ENCODE results near the gene RASGRF1.

RASGRF1 gene

GRCh38 chr15:78989701-78990240 lies 100.8 kb downstream of the RASGRF1 start:
- Histone ChIP-seq H3K36me3 (ENCODE audit: control insufficient read depth in 2 of 2, insufficient read depth in 1 of 2, low read length in 2 of 2) (no peaks in the 10 kb centered on the region), H3K4me3 (ENCODE audit: low read depth, low read length) (no peak overlapping the region), H3K27ac (ENCODE audit: extremely low read depth, low read depth, low read length) (no peak overlapping the region), H3K9me3 (ENCODE audit: control insufficient read depth, insufficient read depth, low read depth, low read length) (no peaks in the 10 kb centered on the region), H3K4me1 (ENCODE audit: control insufficient read depth, insufficient read depth, low read length) (no peaks in the 10 kb centered on the region)
- ChIA-PET CTCF (interaction anchor here (0.6 to 1.4 kb wide), 2 partner anchors 10 to 11 kb away, joined by 3 to 10 read pairs; no protein-coding TSS in a partner anchor), POLR2A (no interaction called here)
- TF ChIP-seq TCF7L2 (IDR thresholded peaks at IDR 0.05; ENCODE audit: borderline replicate concordance, low read depth, low read length) (no peak), ZNF510 (tag by site-specific recombination; IDR thresholded peaks at IDR 0.05; ENCODE audit: insufficient replicate concordance) (no peak), ZNF157 (tag by site-specific recombination; IDR thresholded peaks at IDR 0.05) (no peak), ATF2 (tag by site-specific recombination; IDR thresholded peaks at IDR 0.05; ENCODE audit: low read depth) (no peak), ZNF596 (tag by site-specific recombination; IDR thresholded peaks at IDR 0.05) (no peak), KLF17 (tag by site-specific recombination; IDR thresholded peaks at IDR 0.05) (no peak)

GRCh38 chr15:78988361-78988911 lies 102.1 kb downstream of the RASGRF1 start:
- no peak overlapping the region for H3K27ac ChIP-seq (ENCODE audit: extremely low read depth, low read depth, low read length)
- ChIA-PET CTCF (interaction anchor here (0.7 to 1.4 kb wide), 2 partner anchors 8 to 1902 kb away, joined by 3 to 10 read pairs; no protein-coding TSS in a partner anchor), POLR2A (interaction anchor here (0.6 kb wide), 1 partner anchor 16 kb away, joined by 3 read pairs; no protein-coding TSS in a partner anchor)
- H3K36me3 ChIP-seq (ENCODE audit: control insufficient read depth in 2 of 2, insufficient read depth in 1 of 2, low read length in 2 of 2): no peaks in the 10 kb centered on the region
- H3K4me3 ChIP-seq (ENCODE audit: low read depth, low read length): no peak overlapping the region
- no peaks in the 10 kb centered on the region for H3K4me1 ChIP-seq (ENCODE audit: control insufficient read depth, insufficient read depth, low read length)
- no peaks in the 10 kb centered on the region for H3K9me3 ChIP-seq (ENCODE audit: control insufficient read depth, insufficient read depth, low read depth, low read length)
- TF ChIP-seq ZNF645 (tag by site-specific recombination; IDR thresholded peaks at IDR 0.05): no peak
- TF ChIP-seq ZNF266 (tag by site-specific recombination; IDR thresholded peaks at IDR 0.05; ENCODE audit: low read depth): no peak
- no peak for TF ChIP-seq ZFP41 (tag by site-specific recombination; IDR thresholded peaks at IDR 0.05; ENCODE audit: borderline replicate concordance)
- TF ChIP-seq ZNF677 (tag by site-specific recombination; IDR thresholded peaks at IDR 0.05): no peak
- no peak for TF ChIP-seq ZBTB10 (tag by site-specific recombination; IDR thresholded peaks at IDR 0.05)
- TF ChIP-seq SP2 (tag by site-specific recombination; IDR thresholded peaks at IDR 0.05): no peak
- TF ChIP-seq ZNF133 (tag by site-specific recombination; IDR thresholded peaks at IDR 0.05): no peak
- no peak for TF ChIP-seq BCL11A (tag by site-specific recombination; IDR thresholded peaks at IDR 0.05; ENCODE audit: low read depth)
- TF ChIP-seq MYNN (tag by site-specific recombination; IDR thresholded peaks at IDR 0.05; ENCODE audit: borderline replicate concordance): no peak
- TF ChIP-seq ZNF658 (tag by site-specific recombination; IDR thresholded peaks at IDR 0.05): no peak
- no peak for TF ChIP-seq ZNF768 (tag by site-specific recombination; IDR thresholded peaks at IDR 0.05)

Measured in HEK293 (cell line).